Effector memory CD4-positive, alpha-beta T cell (primary cell): ENCODE data around the gene NUDT5.
A peak's percentile ranks its signal among the peaks of the same experiment; 100 is the strongest.
"Not testable (repeated sequence)": the region's sequence is repeated elsewhere in the genome, so short reads cannot be mapped to it uniquely, and the experiment has no call there.

Experiments used
- DNase-seq, 3 donors: peaks; one replicate each; pipeline ENCODE4 v3.0.0-alpha.2; 2020
- H3K27ac ChIP-seq: 2 replicates; pipeline ENCODE4 v1.7.0; 2013; ENCODE audit warnings: mild to moderate bottlenecking, low read length, moderate library complexity; ENCODE audit not compliant: insufficient read depth, poor library complexity, severe bottlenecking
- H3K27me3 ChIP-seq: replicated peaks from 2 replicates; pipeline ENCODE4 v1.7.0; 2013; ENCODE audit warnings: mild to moderate bottlenecking, low read length; ENCODE audit not compliant: insufficient read depth, control insufficient read depth, poor library complexity, severe bottlenecking
- H3K36me3 ChIP-seq: 2 replicates; pipeline ENCODE4 v1.7.0; 2013; ENCODE audit warnings: mild to moderate bottlenecking, low read length, moderate library complexity; ENCODE audit not compliant: control insufficient read depth, insufficient read depth
- H3K4me1 ChIP-seq: 2 replicates; pipeline ENCODE4 v1.7.0; 2013; ENCODE audit warnings: low read length, mild to moderate bottlenecking; ENCODE audit not compliant: control insufficient read depth, insufficient read depth, poor library complexity, severe bottlenecking
- H3K4me3 ChIP-seq: 2 replicates; pipeline ENCODE4 v1.7.0; 2013; ENCODE audit warnings: low read length, low read depth, mild to moderate bottlenecking; ENCODE audit not compliant: insufficient read depth, poor library complexity, severe bottlenecking
- H3K9me3 ChIP-seq: 2 replicates; pipeline ENCODE4 v1.7.0; 2013; ENCODE audit warnings: mild to moderate bottlenecking, low read length, moderate library complexity; ENCODE audit not compliant: control insufficient read depth

The NUDT5 gene

GRCh38 chr10:12226438-12226837, 30.7 kb upstream of the NUDT5 start:
- DNase-seq, H3K9me3 ChIP-seq, H3K4me1 ChIP-seq, H3K27ac ChIP-seq, H3K4me3 ChIP-seq, H3K27me3 ChIP-seq: not testable (repeated sequence)
- H3K36me3 ChIP-seq, result peaks cover 36% of the 10 kb centered on the region

- H3K4me3 ChIP-seq, result no peak overlapping the region
- H3K36me3 ChIP-seq, result peaks cover 30% of the 10 kb centered on the region
- DNase-seq, result no peak
- no peaks in the 10 kb centered on the region for H3K4me1 ChIP-seq
- no peaks in the 10 kb centered on the region for H3K27me3 ChIP-seq
- no peak overlapping the region for H3K27ac ChIP-seq
- H3K9me3 ChIP-seq, result no peaks in the 10 kb centered on the region
These were observed 29.8 kb upstream of the NUDT5 start for GRCh38 chr10:12225444-12225843.

- Histone ChIP-seq H3K27me3 (no peaks in the 10 kb centered on the region), H3K9me3 (no peaks in the 10 kb centered on the region), H3K36me3 (peaks cover 55% of the 10 kb centered on the region), H3K27ac (no peak overlapping the region), H3K4me3 (no peak overlapping the region), H3K4me1 (no peaks in the 10 kb centered on the region)
- DNase-seq, result no peak
These were observed 25.9 kb upstream of the NUDT5 start for GRCh38 chr10:12221323-12222298.

GRCh38 chr10:12218991-12219390, 23.3 kb upstream of the NUDT5 start:
- H3K36me3 ChIP-seq, result peaks cover 47% of the 10 kb centered on the region
- no peak overlapping the region for H3K27ac ChIP-seq
- no peaks in the 10 kb centered on the region for H3K4me1 ChIP-seq
- DNase-seq, result no peak
- no peaks in the 10 kb centered on the region for H3K27me3 ChIP-seq
- H3K9me3 ChIP-seq, result no peaks in the 10 kb centered on the region
- H3K4me3 ChIP-seq, result no peak overlapping the region

GRCh38 chr10:12214763-12215218, 19.1 kb upstream of the NUDT5 start:
- Histone ChIP-seq H3K9me3 (no peaks in the 10 kb centered on the region), H3K27ac (no peak overlapping the region), H3K27me3 (no peaks in the 10 kb centered on the region), H3K4me3 (no peak overlapping the region), H3K4me1 (no peaks in the 10 kb centered on the region), H3K36me3 (peaks cover 48% of the 10 kb centered on the region)
- DNase-seq, result peak in 1 of 3 donors; percentile 32

GRCh38 chr10:12214093-12214492, 18.4 kb upstream of the NUDT5 start:
- no peak overlapping the region for H3K4me3 ChIP-seq
- DNase-seq, result no peak
- H3K27me3 ChIP-seq, result no peaks in the 10 kb centered on the region
- H3K4me1 ChIP-seq, result no peaks in the 10 kb centered on the region
- H3K27ac ChIP-seq, result no peak overlapping the region
- H3K36me3 ChIP-seq, result peaks cover 41% of the 10 kb centered on the region
- H3K9me3 ChIP-seq, result no peaks in the 10 kb centered on the region

GRCh38 chr10:12213621-12214020, 17.9 kb upstream of the NUDT5 start:
- Histone ChIP-seq H3K36me3 (peaks cover 36% of the 10 kb centered on the region), H3K9me3 (no peaks in the 10 kb centered on the region), H3K4me3 (no peak overlapping the region), H3K27ac (no peak overlapping the region), H3K27me3 (no peaks in the 10 kb centered on the region), H3K4me1 (no peaks in the 10 kb centered on the region)
- no peak for DNase-seq

GRCh38 chr10:12212454-12212853, 16.8 kb upstream of the NUDT5 start:
- Histone ChIP-seq H3K27me3 (no peaks in the 10 kb centered on the region), H3K36me3 (peaks cover 29% of the 10 kb centered on the region), H3K4me3 (no peak overlapping the region), H3K4me1 (no peaks in the 10 kb centered on the region), H3K27ac (no peak overlapping the region), H3K9me3 (no peaks in the 10 kb centered on the region)
- no peak for DNase-seq

- Histone ChIP-seq H3K36me3 (peaks cover 14% of the 10 kb centered on the region), H3K4me3 (no peak overlapping the region), H3K9me3 (no peaks in the 10 kb centered on the region), H3K27me3 (no peaks in the 10 kb centered on the region), H3K4me1 (no peaks in the 10 kb centered on the region), H3K27ac (no peak overlapping the region)
- DNase-seq, result no peak
These were observed 12.8 kb upstream of the NUDT5 start for GRCh38 chr10:12208460-12208859.

GRCh38 chr10:12207114-12207513, 11.4 kb upstream of the NUDT5 start:
- H3K4me1 ChIP-seq, result no peaks in the 10 kb centered on the region
- no peak overlapping the region for H3K4me3 ChIP-seq
- H3K36me3 ChIP-seq, result peaks cover 18% of the 10 kb centered on the region
- H3K27me3 ChIP-seq, result no peaks in the 10 kb centered on the region
- H3K27ac ChIP-seq, result no peak overlapping the region
- no peaks in the 10 kb centered on the region for H3K9me3 ChIP-seq
- DNase-seq, result no peak
